Measurements from ENCODE around the gene AXIN1. TPM values are rescaled to one million over a fixed set of nuclear protein-coding genes. Genes with fewer than 3 reads are reported as not detected.
A peak's percentile ranks its signal among the peaks of the same experiment; 100 is the strongest.

The AXIN1 gene
- total and polyA plus RNA-seq, 9 of the 15 experiments (the other 6 are each of a cell fraction or from before 2014, with no cell fraction given): 0.42 to 58.0 (median 25.9) TPM

GRCh38 chr16:369275-369865 lies 16.8 kb upstream of the AXIN1 start (continued):
- TF ChIP-seq ZBTB43 (CRISPR knock-in tag; IDR thresholded peaks at IDR 0.05) (peak; percentile 8; the same call in 1 of the 2 replicates), FOS (IDR thresholded peaks at IDR 0.05; ENCODE audit: extremely low read depth, insufficient read length) (no peak)

- in situ Hi-C loops (cut with MboI) (no loop called here), intact Hi-C loops (cut with micrococcal nuclease) (no loop called here)
- ChIA-PET CTCF (ENCODE audit: low intra/inter-chr PET ratio) (no interaction called here), POLR2A (interaction anchor here (1.1 to 2.5 kb wide), 2 partner anchors 11 to 18 kb away, joined by 3 to 8 read pairs; no protein-coding TSS in a partner anchor)
- WGBS (ENCODE audit: insufficient coverage, low coverage, missing lambda C conversion rate): 95% methylated on average over 25 of the region's 29 CpGs
- ATAC-seq (no peak), FAIRE-seq (no peak), DNase-seq (ENCODE audit: extremely low read depth in 1 of 4, low spot score in 3 of 4) (no peak)
- Histone ChIP-seq H2AFZ (ENCODE audit: low read depth, low read length) (no peak overlapping the region), H3K27me3 (ENCODE audit: control insufficient read depth in 2 of 2, insufficient read depth in 2 of 2, low read length in 2 of 2) (no peaks in the 10 kb centered on the region), H3K9me3 (replicated peaks; ENCODE audit: control insufficient read depth, insufficient read depth, low read depth, low read length) (no peaks in the 10 kb centered on the region), H3K36me3 (ENCODE audit: control insufficient read depth, insufficient read depth, low read length) (peaks cover 64% of the 10 kb centered on the region; the same call in 2 of the 3 replicates), H3K4me1 (replicated peaks in 1 of 2; ENCODE audit: control insufficient read depth in 2 of 2, insufficient read depth in 2 of 2, low read length in 2 of 2) (peaks cover 15 to 72% of the 10 kb centered on the region in 2 experiments), H3K9me1 (ENCODE audit: control insufficient read depth, insufficient read depth, low read length) (peaks cover 9% of the 10 kb centered on the region), H3K4me2 (ENCODE audit: insufficient read depth, low read length) (no peak overlapping the region), H3K9ac (ENCODE audit: insufficient read depth in 1 of 2, low read depth in 2 of 2, low read length in 2 of 2) (peak overlapping the region in 1 of 2 experiments; percentile 98; a peak in 2 of 4 replicates), H3K79me2 (ENCODE audit: control insufficient read depth, insufficient read depth, low read length) (peaks cover 13% of the 10 kb centered on the region), H3K27ac (ENCODE audit: extremely low read depth, low read depth, low read length) (no peak overlapping the region), H3K4me3 (no peak overlapping the region), H4K20me1 (replicated peaks; ENCODE audit: control insufficient read depth, insufficient read depth, low read length) (no peaks in the 10 kb centered on the region)
- no TSS peak for BruUV-seq (replicated peaks)
- TF ChIP-seq NFATC3 (IDR thresholded peaks at IDR 0.05) (no peak), CHCHD3 (CRISPR knock-in tag; IDR thresholded peaks at IDR 0.05) (no peak), RBFOX2 (IDR thresholded peaks at IDR 0.05; ENCODE audit: low read depth, low read length) (peak; percentile 45), POLR2G (IDR thresholded peaks at IDR 0.05; ENCODE audit: low read depth, low read length) (peak; percentile 52; the same call in 1 of the 2 replicates)
Observed at GRCh38 chr16:368388-369158, 16.1 kb upstream of the AXIN1 start.

All from K562 (cell line).